Central memory CD8-positive, alpha-beta T cell (primary cell): ENCODE measurements around the gene SUCLG1.
"Not testable (repeated sequence)": the region's sequence is repeated elsewhere in the genome, so short reads cannot be mapped to it uniquely, and the experiment has no call there.

ENCODE experiments used
- ATAC-seq: fragments of 150-1000 bp; cut with Tn5 transposase; replicated peaks from 2 replicates; pipeline ENCODE4 v1.10.0; 2022; ENCODE audit warnings: mild to moderate bottlenecking, moderate FRiP score, moderate number of reproducible peaks; ENCODE audit not compliant: poor library complexity, severe bottlenecking; ENCODE audit errors: extremely low read depth
- DNase-seq, 2 donors: peaks; one replicate each; pipeline ENCODE4 v3.0.0; 2021; ENCODE audit warnings: low spot score in 2 of 2
- H3K27ac Mint-ChIP-seq: one replicate; pipeline ENCODE4 v1.8.0; 2022; ENCODE audit warnings: low read depth, mild to moderate bottlenecking, moderate library complexity, mixed read lengths
- H3K27me3 Mint-ChIP-seq: one replicate; pipeline ENCODE4 v1.8.0; 2022; ENCODE audit warnings: mixed read lengths
- H3K36me3 Mint-ChIP-seq: one replicate; pipeline ENCODE4 v1.8.0; 2022; ENCODE audit warnings: mild to moderate bottlenecking, moderate library complexity, mixed read lengths; ENCODE audit not compliant: insufficient read depth
- H3K4me1 Mint-ChIP-seq: one replicate; pipeline ENCODE4 v1.8.0; 2022; ENCODE audit warnings: mixed read lengths
- H3K4me3 Mint-ChIP-seq: one replicate; pipeline ENCODE4 v1.8.0; 2022; ENCODE audit warnings: mild to moderate bottlenecking, moderate library complexity, mixed read lengths
- H3K9me3 Mint-ChIP-seq: one replicate; pipeline ENCODE4 v1.8.0; 2022; ENCODE audit warnings: mixed read lengths

SUCLG1 gene

GRCh38 chr2:84483320-84483719 is 24.2 kb upstream of the SUCLG1 start:
- H3K36me3 Mint-ChIP-seq = no peaks in the 10 kb centered on the region
- H3K27ac Mint-ChIP-seq = no peak overlapping the region
- ATAC-seq (no peak), DNase-seq (no peak)
- peaks cover 12% of the 10 kb centered on the region for H3K4me1 Mint-ChIP-seq
- no peak overlapping the region for H3K4me3 Mint-ChIP-seq
- no peaks in the 10 kb centered on the region for H3K27me3 Mint-ChIP-seq
- H3K9me3 Mint-ChIP-seq = no peaks in the 10 kb centered on the region

GRCh38 chr2:84482603-84483002 is 23.5 kb upstream of the SUCLG1 start:
- Mint-ChIP-seq H3K27me3 (no peaks in the 10 kb centered on the region), H3K27ac (no peak overlapping the region), H3K4me3 (no peak overlapping the region), H3K4me1 (peaks cover 12% of the 10 kb centered on the region), H3K36me3 (no peaks in the 10 kb centered on the region), H3K9me3 (no peaks in the 10 kb centered on the region)
- ATAC-seq = no peak
- no peak for DNase-seq

GRCh38 chr2:84481702-84482101 is 22.6 kb upstream of the SUCLG1 start:
- peak overlapping the region; percentile 89 for H3K27ac Mint-ChIP-seq

GRCh38 chr2:84478867-84479266 is 19.8 kb upstream of the SUCLG1 start:
- no peaks in the 10 kb centered on the region for H3K27me3 Mint-ChIP-seq

More at GRCh38 chr2:84481702-84482101, 22.6 kb upstream of the SUCLG1 start:
- Mint-ChIP-seq H3K27me3 (no peaks in the 10 kb centered on the region), H3K36me3 (no peaks in the 10 kb centered on the region), H3K4me1 (peaks cover 12% of the 10 kb centered on the region), H3K4me3 (no peak overlapping the region), H3K9me3 (peaks cover 2% of the 10 kb centered on the region)
- DNase-seq (no peak), ATAC-seq (peak; percentile 77)

GRCh38 chr2:84477886-84478285 is 18.8 kb upstream of the SUCLG1 start:
- Mint-ChIP-seq H3K27ac (no peak overlapping the region), H3K4me1 (peaks cover 12% of the 10 kb centered on the region), H3K4me3 (no peak overlapping the region), H3K27me3 (no peaks in the 10 kb centered on the region), H3K36me3 (no peaks in the 10 kb centered on the region), H3K9me3 (peaks cover 6% of the 10 kb centered on the region)
- no peak for ATAC-seq
- no peak for DNase-seq

More at GRCh38 chr2:84478867-84479266, 19.8 kb upstream of the SUCLG1 start:
- Mint-ChIP-seq H3K4me1 (peaks cover 12% of the 10 kb centered on the region), H3K36me3 (no peaks in the 10 kb centered on the region), H3K27ac (no peak overlapping the region), H3K4me3 (no peak overlapping the region), H3K9me3 (peaks cover 6% of the 10 kb centered on the region)
- ATAC-seq (no peak), DNase-seq (no peak)

- H3K4me1 Mint-ChIP-seq = no peaks in the 10 kb centered on the region
- DNase-seq = no peak
- H3K36me3 Mint-ChIP-seq = no peaks in the 10 kb centered on the region
- ATAC-seq = no peak
- no peak overlapping the region for H3K4me3 Mint-ChIP-seq
- peaks cover 6% of the 10 kb centered on the region for H3K9me3 Mint-ChIP-seq
- no peaks in the 10 kb centered on the region for H3K27me3 Mint-ChIP-seq
- no peak overlapping the region for H3K27ac Mint-ChIP-seq
Measured at GRCh38 chr2:84474176-84474575, 15.1 kb upstream of the SUCLG1 start.

GRCh38 chr2:84472856-84473565 is 13.9 kb upstream of the SUCLG1 start:
- peaks cover 6% of the 10 kb centered on the region for H3K9me3 Mint-ChIP-seq
- no peaks in the 10 kb centered on the region for H3K4me1 Mint-ChIP-seq
- H3K36me3 Mint-ChIP-seq = no peaks in the 10 kb centered on the region
- no peak overlapping the region for H3K4me3 Mint-ChIP-seq
- no peak for ATAC-seq
- no peak for DNase-seq
- H3K27me3 Mint-ChIP-seq = no peaks in the 10 kb centered on the region
- no peak overlapping the region for H3K27ac Mint-ChIP-seq

GRCh38 chr2:84472423-84472822 is 13.3 kb upstream of the SUCLG1 start:
- not testable (repeated sequence) for H3K27ac Mint-ChIP-seq, H3K27me3 Mint-ChIP-seq, H3K4me3 Mint-ChIP-seq, H3K36me3 Mint-ChIP-seq, ATAC-seq, DNase-seq, H3K9me3 Mint-ChIP-seq, H3K4me1 Mint-ChIP-seq

GRCh38 chr2:84467389-84467788 is 8.3 kb upstream of the SUCLG1 start:
- ATAC-seq = no peak
- H3K9me3 Mint-ChIP-seq = no peaks in the 10 kb centered on the region
- H3K4me3 Mint-ChIP-seq = no peak overlapping the region
- H3K27ac Mint-ChIP-seq = no peak overlapping the region
- H3K36me3 Mint-ChIP-seq = no peaks in the 10 kb centered on the region
- no peaks in the 10 kb centered on the region for H3K4me1 Mint-ChIP-seq
- H3K27me3 Mint-ChIP-seq = no peaks in the 10 kb centered on the region
- no peak for DNase-seq

- H3K4me1 Mint-ChIP-seq = peaks cover 29% of the 10 kb centered on the region
- H3K36me3 Mint-ChIP-seq = peaks cover 11% of the 10 kb centered on the region
- DNase-seq (no peak), ATAC-seq (no peak)
- H3K27ac Mint-ChIP-seq = no peak overlapping the region
- no peaks in the 10 kb centered on the region for H3K27me3 Mint-ChIP-seq
- no peak overlapping the region for H3K4me3 Mint-ChIP-seq
- no peaks in the 10 kb centered on the region for H3K9me3 Mint-ChIP-seq
Measured at GRCh38 chr2:84461310-84461709, 2.2 kb upstream of the SUCLG1 start.

GRCh38 chr2:84460670-84461069 is 1.6 kb upstream of the SUCLG1 start:
- Mint-ChIP-seq H3K27me3 (no peaks in the 10 kb centered on the region), H3K27ac (no peak overlapping the region), H3K9me3 (no peaks in the 10 kb centered on the region), H3K36me3 (peaks cover 13% of the 10 kb centered on the region), H3K4me1 (peaks cover 35% of the 10 kb centered on the region), H3K4me3 (no peak overlapping the region)
- DNase-seq (no peak), ATAC-seq (no peak)

GRCh38 chr2:84459944-84460429 is 907 bp upstream of the SUCLG1 start:
- H3K9me3 Mint-ChIP-seq = no peaks in the 10 kb centered on the region
- ATAC-seq (no peak), DNase-seq (no peak)
- H3K4me3 Mint-ChIP-seq = peak overlapping the region; percentile 90
- H3K36me3 Mint-ChIP-seq = peaks cover 13% of the 10 kb centered on the region
- no peaks in the 10 kb centered on the region for H3K27me3 Mint-ChIP-seq
- peaks cover 36% of the 10 kb centered on the region for H3K4me1 Mint-ChIP-seq
- peak overlapping the region; percentile 94 for H3K27ac Mint-ChIP-seq

GRCh38 chr2:84458551-84459017 is 496 bp downstream of the SUCLG1 start:
- Mint-ChIP-seq H3K4me3 (peak overlapping the region; percentile 90), H3K4me1 (peaks cover 44% of the 10 kb centered on the region), H3K27ac (peak overlapping the region; percentile 94), H3K36me3 (peaks cover 15% of the 10 kb centered on the region), H3K27me3 (no peaks in the 10 kb centered on the region), H3K9me3 (no peaks in the 10 kb centered on the region)
- no peak for DNase-seq
- ATAC-seq = peak; percentile 14
